Measurements from ENCODE around the gene FIGN. TPM values are rescaled to one million over a fixed set of nuclear protein-coding genes. Genes with fewer than 3 reads are reported as not detected.

FIGN gene
- total RNA-seq, 1 donor from 2014 or later: 12.1 TPM

- peaks cover 59% of the 10 kb centered on the region for H3K4me1 Mint-ChIP-seq (ENCODE audit: low read depth)
- no peaks in the 10 kb centered on the region for H3K27me3 Mint-ChIP-seq (ENCODE audit: low read depth)
- no peak for DNase-seq (ENCODE audit: low spot score)
- H3K27ac Mint-ChIP-seq (ENCODE audit: unreplicated experiment): no peak overlapping the region
- no peak for TF ChIP-seq CTCF (IDR thresholded peaks at IDR 0.05)
- no peak overlapping the region for H3K4me3 Mint-ChIP-seq (ENCODE audit: unreplicated experiment)
- H3K9me3 Mint-ChIP-seq (ENCODE audit: low read depth): no peaks in the 10 kb centered on the region
- no peaks in the 10 kb centered on the region for H3K36me3 Mint-ChIP-seq (ENCODE audit: low read depth)
These were observed 80.1 kb downstream of the FIGN start for GRCh38 chr2:163655667-163656066.

- H3K27me3 Mint-ChIP-seq (ENCODE audit: low read depth): no peaks in the 10 kb centered on the region
- no peak for DNase-seq (ENCODE audit: low spot score)
- H3K9me3 Mint-ChIP-seq (ENCODE audit: low read depth): no peaks in the 10 kb centered on the region
- H3K4me1 Mint-ChIP-seq (ENCODE audit: low read depth): peaks cover 42% of the 10 kb centered on the region
- H3K27ac Mint-ChIP-seq (ENCODE audit: unreplicated experiment): no peak overlapping the region
- no peak overlapping the region for H3K4me3 Mint-ChIP-seq (ENCODE audit: unreplicated experiment)
- no peak for TF ChIP-seq CTCF (IDR thresholded peaks at IDR 0.05)
- H3K36me3 Mint-ChIP-seq (ENCODE audit: low read depth): no peaks in the 10 kb centered on the region
These were observed 83.1 kb downstream of the FIGN start for GRCh38 chr2:163652751-163653150.

GRCh38 chr2:163649080-163649479, 86.7 kb downstream of the FIGN start:
- Mint-ChIP-seq H3K27ac (ENCODE audit: unreplicated experiment) (no peak overlapping the region), H3K9me3 (ENCODE audit: low read depth) (no peaks in the 10 kb centered on the region), H3K4me3 (ENCODE audit: unreplicated experiment) (no peak overlapping the region), H3K36me3 (ENCODE audit: low read depth) (no peaks in the 10 kb centered on the region), H3K27me3 (ENCODE audit: low read depth) (no peaks in the 10 kb centered on the region), H3K4me1 (ENCODE audit: low read depth) (peaks cover 19% of the 10 kb centered on the region)
- TF ChIP-seq CTCF (IDR thresholded peaks at IDR 0.05): no peak
- DNase-seq (ENCODE audit: low spot score): no peak

GRCh38 chr2:163647300-163647699, 88.5 kb downstream of the FIGN start:
- no peak for DNase-seq (ENCODE audit: low spot score)
- Mint-ChIP-seq H3K9me3 (ENCODE audit: low read depth) (no peaks in the 10 kb centered on the region), H3K36me3 (ENCODE audit: low read depth) (no peaks in the 10 kb centered on the region), H3K4me1 (ENCODE audit: low read depth) (peaks cover 15% of the 10 kb centered on the region), H3K27ac (ENCODE audit: unreplicated experiment) (no peak overlapping the region), H3K27me3 (ENCODE audit: low read depth) (no peaks in the 10 kb centered on the region), H3K4me3 (ENCODE audit: unreplicated experiment) (no peak overlapping the region)
- TF ChIP-seq CTCF (IDR thresholded peaks at IDR 0.05): no peak

GRCh38 chr2:163646687-163647086, 89.1 kb downstream of the FIGN start:
- no peaks in the 10 kb centered on the region for H3K27me3 Mint-ChIP-seq (ENCODE audit: low read depth)
- H3K9me3 Mint-ChIP-seq (ENCODE audit: low read depth): no peaks in the 10 kb centered on the region
- H3K27ac Mint-ChIP-seq (ENCODE audit: unreplicated experiment): no peak overlapping the region
- TF ChIP-seq CTCF (IDR thresholded peaks at IDR 0.05): no peak
- no peaks in the 10 kb centered on the region for H3K36me3 Mint-ChIP-seq (ENCODE audit: low read depth)
- DNase-seq (ENCODE audit: low spot score): no peak
- H3K4me1 Mint-ChIP-seq (ENCODE audit: low read depth): peaks cover 21% of the 10 kb centered on the region
- no peak overlapping the region for H3K4me3 Mint-ChIP-seq (ENCODE audit: unreplicated experiment)
